Lower leg skin (tissue), 3 donors: ENCODE measurements around the gene CD59.

Experiments
- CTCF ChIP-seq, 3 donors: fragments of 450-650 bp; IDR thresholded peaks; one replicate each; pipeline ENCODE4 v1.5.1; 2016; ENCODE audit warnings: antibody characterized with exemption in 3 of 3, mild to moderate bottlenecking in 3 of 3, moderate library complexity in 2 of 3
- POLR2A ChIP-seq, 2 donors: fragments of 450-650 bp; IDR thresholded peaks; one replicate each; pipeline ENCODE4 v1.6.1; 2016 to 2017; ENCODE audit warnings: antibody characterized with exemption in 2 of 2, mild to moderate bottlenecking in 1 of 2, moderate library complexity in 1 of 2

DNA sequence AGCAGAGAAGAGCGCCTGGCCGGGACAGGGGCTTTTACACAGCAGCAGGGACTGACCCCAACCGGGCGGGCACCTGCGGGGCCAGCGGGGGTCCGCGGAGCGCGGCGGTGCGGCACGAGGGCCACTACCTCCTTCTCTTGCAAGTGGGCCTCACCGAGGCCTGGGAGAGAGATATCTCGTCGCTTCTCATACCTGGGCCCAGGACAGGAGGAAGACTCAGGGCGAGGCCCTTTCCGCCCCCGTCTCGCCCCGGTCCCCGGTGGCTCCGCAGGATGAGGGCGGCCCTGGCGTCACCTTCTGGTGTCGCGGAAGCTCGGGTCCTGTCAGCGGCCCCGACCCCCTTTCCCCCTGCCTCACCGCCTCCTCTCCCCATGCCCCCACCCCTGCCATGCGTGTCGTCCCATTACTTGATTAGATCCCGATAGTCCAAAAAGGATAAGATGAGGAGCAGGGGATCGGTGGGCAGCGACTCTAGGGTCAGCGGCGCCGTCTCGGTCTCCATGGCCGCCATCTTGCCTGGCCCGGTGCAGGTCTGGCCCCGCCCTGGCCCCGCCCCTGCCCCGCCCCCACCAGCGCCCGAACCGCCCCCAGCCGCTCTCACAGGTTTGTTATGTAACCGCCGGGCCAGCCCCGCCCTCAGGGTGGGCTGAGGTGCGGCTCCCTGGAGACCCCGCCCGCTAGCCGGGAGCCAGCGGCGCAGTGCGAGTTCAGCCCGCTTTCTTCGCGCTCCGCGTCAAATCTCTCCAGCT, 37.9 kb upstream of the CD59 start, which contains the start of gene FBXO3:
- TF ChIP-seq CTCF (IDR thresholded peaks at IDR 0.05) (no peak), POLR2A (IDR thresholded peaks at IDR 0.05) (no peak)
